Heart right ventricle (tissue), 16 donors: Measurements from ENCODE around the gene SON. TPM values are rescaled to one million over a fixed set of nuclear protein-coding genes. Genes with fewer than 3 reads are reported as not detected.

Source experiments
- ATAC-seq, 8 donors: fragments of 200-7000 bp; cut with Tn5 transposase; one replicate each; pipeline ENCODE4 v1.9.1; 2020; ENCODE audit warnings: mild to moderate bottlenecking in 8 of 8, moderate library complexity in 8 of 8, moderate number of reproducible peaks in 1 of 8
- DNase-seq, 2 donors: peaks; one replicate each; pipeline ENCODE4 v3.0.0-alpha.2; 2020
- H3K27ac ChIP-seq, 10 donors: fragments of 200-600 bp; sonication (generic) in 2 of 10; one replicate each; pipeline versions ENCODE4 v1.5.0 to v1.8.0; 2020 to 2022; ENCODE audit warnings: mild to moderate bottlenecking in 3 of 10
- H3K27me3 ChIP-seq, 7 donors: fragments of 200-600 bp; one replicate each; pipeline ENCODE4 v1.8.0; 2021 to 2022; ENCODE audit warnings: mild to moderate bottlenecking in 2 of 7
- H3K36me3 ChIP-seq, 9 donors: fragments of 200-600 bp; sonication (generic) in 1 of 9; one replicate each; pipeline versions ENCODE4 v1.5.0 to v1.8.0; 2020 to 2022; ENCODE audit warnings: mild to moderate bottlenecking in 2 of 9
- H3K4me1 ChIP-seq, 9 donors: fragments of 200-600 bp; sonication (generic) in 1 of 9; one replicate each; pipeline versions ENCODE4 v1.5.0 to v1.8.0; 2020 to 2022; ENCODE audit warnings: mild to moderate bottlenecking in 4 of 9
- H3K4me3 ChIP-seq, 10 donors: fragments of 200-600 bp; sonication (generic) in 2 of 10; one replicate each; pipeline versions ENCODE4 v1.5.0 to v1.8.0; 2020 to 2022; ENCODE audit warnings: mild to moderate bottlenecking in 7 of 10, moderate library complexity in 2 of 10
- H3K9me3 ChIP-seq, 11 donors: fragments of 200-600 bp in 10 of 11; sonication (generic) in 2 of 11; one replicate each; pipeline versions ENCODE4 v1.5.0 to v1.8.0; 2013 to 2022; ENCODE audit warnings: mild to moderate bottlenecking in 2 of 11, control low read depth in 1 of 11, moderate library complexity in 1 of 11
- WGBS, 2 donors: extraction: QIAGEN DNeasy Blood & Tissue Kit; methylation state at CpG; one replicate each; pipeline ENCODE4 v1.1.7; 2013; ENCODE audit warnings: inconsistent platforms in 1 of 2; 5-methylcytosine and 5-hydroxymethylcytosine counted together
- intact Hi-C, 10 donors: fragments of 100-400 bp; cut with DNase I; formaldehyde crosslinking; loops; one replicate each; pipeline versions ENCODE4 v1.11.1 to v1.14.2; 2022
- polyA plus RNA-seq, 2 donors: library from polyadenylated mRNA; stranded (reverse); fragments of 200-250 nt; gene quantifications; one replicate each; pipeline ENCODE4 v1.2.3, GENCODE V29; 2013
- total RNA-seq, 10 donors: library from RNA; stranded (reverse); fragmentation: NEBNext Ultra II Directional in 3 of 10; extraction: Animal tissue kit (Norgen Biotek cat#: 25700) in 3 of 10; gene quantifications; one replicate each; pipeline versions ENCODE4 v1.2.1 to v1.2.4, GENCODE V29; 2021 to 2023
- TF ChIP-seq, protein P1 (sequence below), 9 donors: fragments of 200-600 bp; sonication (generic) in 2 of 9; IDR thresholded peaks; one replicate each; pipeline versions ENCODE4 v1.5.0 to v1.8.0; 2021 to 2022; ENCODE audit warnings: antibody characterized with exemption in 9 of 9, mild to moderate bottlenecking in 5 of 9, moderate library complexity in 1 of 9
- donor health status: Arrhythmogenic right ventricular cardiomyopathy.
- donor health status: ischemic (EF 13 %, LVEDD 7.1; RV severe dilation, severe dysfunction).
- donor health status: healthy with polysubstance abuse.
- donor health status: DM: no; HTN: yes; CAD: no.
- donor health status: DM: no; HTN: no; CAD: no.
- donor health status: ischemic (EF 25% LVEDD 6.9; RV normal size, moderate dysfunction).
- donor health status: ischemic (EF 25% LVEDD 5.7; RV mildly dilated, moderate dysfunction).
- donor health status: healthy.
- donor health status: DM: yes; HTN: yes; CAD: no.
- donor health status: Ischemic cardiomyopathy.
- donor health status: ischemic (EF 35%, LVEDD 5.7; RV mildly dilated, moderate dysfunction).
- donor health status: nonischemic (EF 11% LVEDD 7.7; RV severe dilation, severe dysfunction).
- donor health status: DM: yes; HTN: yes; CAD: no.
- donor health status: PGD.
- donor health status: ischemic (EF 29% LVEDD 5.4; RV normal size, mild dysfunction).
- donor health status: nonischemic (EF 23%, LVEDD 6.1; RV moderate dilation, normal function).

The SON gene
- total and polyA plus RNA-seq, 12 donors, result 53.6 to 235 (median 156) TPM

DNA sequence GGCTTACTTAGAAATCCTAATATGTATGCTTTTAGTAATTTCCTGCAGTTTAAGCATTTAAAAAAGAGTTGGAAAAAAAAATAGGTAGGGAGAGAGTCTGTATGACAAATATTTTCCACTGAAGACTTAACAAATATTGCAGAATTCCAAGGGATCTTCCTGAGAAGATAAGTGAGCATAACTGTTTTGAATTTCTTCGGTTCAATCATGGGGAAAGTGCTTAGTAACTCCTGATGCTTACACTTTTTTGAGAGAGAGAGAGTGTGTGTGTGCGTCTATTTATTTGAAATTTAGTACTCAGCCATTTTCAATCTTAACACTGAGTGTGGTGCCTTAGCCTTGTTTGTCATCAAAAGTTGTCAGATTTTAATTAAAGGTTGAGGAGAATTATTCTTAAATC lies 18.5 kb downstream of the SON start:
- peaks cover 0 to 100% (median 39%) of the 10 kb centered on the region in 9 donors for H3K36me3 ChIP-seq
- H3K27ac ChIP-seq, result peak overlapping the region in 1 of 10 donors; percentile 8
- peaks cover 0 to 42% (median 17%) of the 10 kb centered on the region in 9 donors for H3K4me1 ChIP-seq
- TF ChIP-seq, protein P1, sequence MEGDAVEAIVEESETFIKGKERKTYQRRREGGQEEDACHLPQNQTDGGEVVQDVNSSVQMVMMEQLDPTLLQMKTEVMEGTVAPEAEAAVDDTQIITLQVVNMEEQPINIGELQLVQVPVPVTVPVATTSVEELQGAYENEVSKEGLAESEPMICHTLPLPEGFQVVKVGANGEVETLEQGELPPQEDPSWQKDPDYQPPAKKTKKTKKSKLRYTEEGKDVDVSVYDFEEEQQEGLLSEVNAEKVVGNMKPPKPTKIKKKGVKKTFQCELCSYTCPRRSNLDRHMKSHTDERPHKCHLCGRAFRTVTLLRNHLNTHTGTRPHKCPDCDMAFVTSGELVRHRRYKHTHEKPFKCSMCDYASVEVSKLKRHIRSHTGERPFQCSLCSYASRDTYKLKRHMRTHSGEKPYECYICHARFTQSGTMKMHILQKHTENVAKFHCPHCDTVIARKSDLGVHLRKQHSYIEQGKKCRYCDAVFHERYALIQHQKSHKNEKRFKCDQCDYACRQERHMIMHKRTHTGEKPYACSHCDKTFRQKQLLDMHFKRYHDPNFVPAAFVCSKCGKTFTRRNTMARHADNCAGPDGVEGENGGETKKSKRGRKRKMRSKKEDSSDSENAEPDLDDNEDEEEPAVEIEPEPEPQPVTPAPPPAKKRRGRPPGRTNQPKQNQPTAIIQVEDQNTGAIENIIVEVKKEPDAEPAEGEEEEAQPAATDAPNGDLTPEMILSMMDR (IDR thresholded peaks at IDR 0.05), result no peak
- no peak for DNase-seq
- intact Hi-C loops, result no loop called here
- H3K4me3 ChIP-seq, result no peak overlapping the region
- no peak for ATAC-seq
- H3K9me3 ChIP-seq, result no peaks in the 10 kb centered on the region
- WGBS, 2 donors, result 70 to 84% methylated on average over 2 of the region's 2 CpGs
- H3K27me3 ChIP-seq, result no peaks in the 10 kb centered on the region

DNA sequence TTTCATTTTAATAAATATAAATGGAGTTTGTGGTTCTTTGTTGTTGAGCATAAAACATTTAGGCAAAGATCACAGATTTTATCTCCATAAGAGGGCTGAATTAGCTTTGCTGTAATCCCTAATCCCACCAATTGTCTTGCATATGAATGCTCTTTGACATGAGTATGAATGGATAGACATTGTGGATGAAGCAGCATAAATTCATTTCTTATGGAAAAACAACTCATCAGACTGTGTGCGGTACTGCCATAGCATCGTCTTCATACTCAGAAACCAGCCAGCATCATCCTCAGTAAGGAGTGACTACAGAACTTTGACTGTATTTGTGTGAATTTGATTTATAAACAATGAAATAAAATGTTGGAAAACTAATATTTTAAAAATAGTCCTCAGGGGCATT lies 19.6 kb downstream of the SON start:
- Histone ChIP-seq H3K4me1 (peaks cover 0 to 36% (median 14%) of the 10 kb centered on the region in 9 donors), H3K4me3 (no peak overlapping the region), H3K9me3 (no peaks in the 10 kb centered on the region), H3K27me3 (no peaks in the 10 kb centered on the region), H3K36me3 (peaks cover 0 to 100% (median 37%) of the 10 kb centered on the region in 9 donors), H3K27ac (no peak overlapping the region)
- 94 to 98% methylated on average over 2 of the region's 2 CpGs for WGBS, 2 donors
- ATAC-seq (no peak), DNase-seq (no peak)
- intact Hi-C loops, result loop anchor here in 1 of 10 donors (1.0 kb wide), 1 partner anchor 17 kb away; no protein-coding TSS in a partner anchor
- TF ChIP-seq, protein P1 (IDR thresholded peaks at IDR 0.05), result no peak

DNA sequence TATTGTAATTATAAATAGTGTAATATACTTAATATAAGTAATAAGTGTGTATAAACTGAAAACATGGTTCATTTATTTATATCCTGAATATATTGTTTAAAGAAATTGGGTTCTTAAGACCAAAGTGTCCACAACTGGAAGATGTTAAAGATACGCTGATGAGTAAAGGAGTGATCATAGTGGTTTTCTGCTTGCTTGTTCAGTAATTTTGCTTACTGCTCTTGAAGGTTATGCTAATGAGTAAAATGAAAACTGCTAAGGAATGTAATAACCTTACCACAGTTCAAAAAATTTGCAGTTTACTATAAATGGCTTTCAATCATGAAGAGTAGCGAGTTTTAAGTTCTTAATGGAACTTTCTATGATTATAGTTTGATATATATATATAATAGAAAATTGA lies 23.7 kb downstream of the SON start:
- intact Hi-C loops, result no loop called here
- peaks cover 0 to 100% (median 29%) of the 10 kb centered on the region in 9 donors for H3K36me3 ChIP-seq
- ATAC-seq (no peak), DNase-seq (no peak)
- no peak overlapping the region for H3K27ac ChIP-seq
- WGBS, 2 donors, result 97 to 98% methylated on average over 2 of the region's 2 CpGs
- TF ChIP-seq, protein P1 (IDR thresholded peaks at IDR 0.05), result no peak
- no peaks in the 10 kb centered on the region for H3K27me3 ChIP-seq
- peaks cover 0 to 14% (median 8%) of the 10 kb centered on the region in 9 donors for H3K4me1 ChIP-seq
- H3K4me3 ChIP-seq, result no peak overlapping the region
- H3K9me3 ChIP-seq, result no peaks in the 10 kb centered on the region

DNA sequence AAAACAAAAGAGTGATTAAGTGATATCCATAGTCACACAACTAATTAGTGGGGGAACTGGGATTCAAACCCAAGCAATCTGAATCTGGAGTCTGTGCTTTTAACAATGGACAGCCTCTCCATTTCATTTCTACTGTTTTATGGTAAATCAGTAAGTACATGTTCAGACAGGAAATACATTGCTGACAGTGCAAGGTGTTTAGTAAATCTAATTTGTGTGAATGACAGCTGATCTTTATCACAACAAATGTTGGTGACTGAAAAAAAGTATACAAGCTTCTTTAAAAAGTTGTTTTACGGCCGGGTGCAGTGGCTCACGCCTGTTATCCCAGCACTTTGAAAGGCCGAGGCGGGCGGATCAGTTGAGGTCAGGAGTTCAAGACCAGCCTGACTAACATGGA lies 25.1 kb downstream of the SON start:
- WGBS, 2 donors, result 86 to 88% methylated on average over 6 of the region's 6 CpGs
- peaks cover 0 to 100% (median 37%) of the 10 kb centered on the region in 9 donors for H3K36me3 ChIP-seq

More for the DNA sequence above, 25.1 kb downstream of the SON start:
- DNase-seq (no peak), ATAC-seq (no peak)
- TF ChIP-seq, protein P1 (IDR thresholded peaks at IDR 0.05), result no peak
- H3K27me3 ChIP-seq, result no peaks in the 10 kb centered on the region
- no peaks in the 10 kb centered on the region for H3K9me3 ChIP-seq
- H3K27ac ChIP-seq, result no peak overlapping the region
- intact Hi-C loops, result no loop called here
- no peak overlapping the region for H3K4me3 ChIP-seq
- H3K4me1 ChIP-seq, result peaks cover 0 to 16% (median 6%) of the 10 kb centered on the region in 9 donors
